SKM-1 treated with dmso at 0.1 percent for 144 hours (cell line): Measurements from ENCODE around the gene SH2D1A.

Experiments used
- DNase-seq: peaks from one replicate; lab custom pipeline; 2025; ENCODE audit not compliant: unreplicated experiment; lab: John Stamatoyannopoulos, UW

Gene SH2D1A

DNA sequence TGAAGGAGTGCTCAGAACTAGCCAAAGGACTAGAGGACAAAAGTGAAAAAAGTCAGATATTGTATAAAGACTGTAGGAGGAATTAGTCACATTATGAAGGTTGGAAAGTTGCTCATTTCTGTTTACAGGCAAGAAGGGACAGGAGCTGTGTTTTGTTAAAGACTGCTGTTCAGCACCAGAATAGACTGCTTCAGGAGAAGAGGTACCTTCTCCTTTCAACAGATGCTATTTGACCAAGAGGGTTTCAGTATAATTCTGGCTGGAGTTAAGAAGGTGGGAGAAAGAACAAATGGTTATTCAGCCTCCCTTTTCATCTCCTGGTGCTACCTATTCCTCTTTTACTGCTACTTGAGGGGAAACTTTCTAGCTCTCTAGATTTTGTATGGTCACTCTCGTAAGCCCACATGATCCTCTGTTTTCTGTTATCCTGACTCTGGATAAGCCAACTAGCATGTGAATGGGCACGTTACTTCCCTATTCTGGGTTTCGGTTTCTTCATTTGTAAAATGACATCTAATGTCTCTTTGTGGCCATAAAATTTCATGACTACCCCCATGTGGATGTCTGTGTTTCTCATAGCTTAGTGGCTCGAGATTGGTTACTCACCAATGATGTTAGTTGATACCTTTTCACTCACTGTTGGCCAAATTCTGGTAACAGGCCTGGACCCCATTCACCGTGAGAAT lies 68.9 kb downstream of the SH2D1A start:
- peak; percentile 6 for DNase-seq

DNA sequence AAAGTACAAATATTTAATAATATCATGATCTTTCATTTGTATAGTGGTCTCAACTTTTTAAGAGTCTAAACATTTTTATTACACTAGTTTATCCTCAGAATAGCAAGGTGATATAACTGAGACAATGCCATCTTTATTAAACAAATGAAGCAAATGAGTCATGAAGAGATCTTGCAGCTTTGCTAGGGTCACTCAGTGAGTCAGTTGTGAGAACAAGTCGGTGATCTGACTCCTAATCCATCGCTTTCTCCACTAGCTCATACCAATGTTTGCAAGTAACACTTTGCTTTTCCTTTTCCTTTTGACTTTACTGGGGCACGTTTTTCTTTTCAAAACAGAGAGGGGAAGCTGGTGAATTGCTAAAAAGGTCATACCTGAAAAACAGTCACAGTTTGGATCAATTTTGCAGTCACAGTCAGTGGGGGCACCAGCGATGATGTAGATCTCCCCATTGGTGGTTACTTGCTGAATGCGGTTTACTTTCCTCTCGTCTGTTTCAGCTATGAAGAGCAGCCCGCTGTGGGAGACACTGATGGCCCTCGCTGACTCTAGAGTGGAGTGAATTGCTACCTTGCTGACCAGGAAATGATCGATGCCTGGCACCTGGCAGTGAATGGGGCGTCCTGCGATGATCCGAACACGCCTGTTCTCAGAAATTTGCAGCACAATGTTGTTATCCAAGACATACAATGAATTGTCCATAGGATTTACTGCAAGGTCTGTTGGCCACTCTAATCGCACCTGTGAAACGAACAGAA lies 75.7 kb downstream of the SH2D1A start:
- DNase-seq: no peak
